ENCODE data around the gene EIF3J. TPM values are rescaled to one million over a fixed set of nuclear protein-coding genes. Genes with fewer than 3 reads are reported as not detected.

The EIF3J gene
- total and polyA plus RNA-seq, 10 of the 15 experiments (the other 5 are each of a cell fraction or from before 2014, with no cell fraction given), result 34.7 to 126 (median 64.1) TPM

GRCh38 chr15:44536302-44536961 lies 515 bp upstream of the EIF3J start (continued):
- TF ChIP-seq CEBPB (IDR thresholded peaks at IDR 0.05; ENCODE audit: borderline replicate concordance in 1 of 2, low read depth in 2 of 2, low read length in 2 of 2) (no peak), ZNF217 (IDR thresholded peaks at IDR 0.05) (no peak), ZBTB40 (IDR thresholded peaks at IDR 0.05; ENCODE audit: borderline replicate concordance) (no peak), CEBPZ (IDR thresholded peaks at IDR 0.05; ENCODE audit: low read depth, low read length) (no peak), IRF5 (IDR thresholded peaks at IDR 0.05; ENCODE audit: borderline replicate concordance) (no peak), STAT1 (conservative IDR thresholded peaks at IDR 0.05) (no peak), PKNOX1 (IDR thresholded peaks at IDR 0.05) (no peak), CBX3 (IDR thresholded peaks at IDR 0.05; ENCODE audit: borderline replicate concordance, low read depth) (no peak), GABPA (IDR thresholded peaks at IDR 0.05; ENCODE audit: low read depth) (no peak), E2F8 (IDR thresholded peaks at IDR 0.05; ENCODE audit: low read depth, partially characterized antibody) (no peak), E4F1 (IDR thresholded peaks at IDR 0.05; ENCODE audit: borderline replicate concordance, partially characterized antibody) (no peak)

All from GM12878 (cell line).